PC-9 (cell line): ENCODE data around the gene SLCO4A1.

Experiments used
- CTCF ChIP-seq: fragments of 200-600 bp; sonication (generic); conservative IDR thresholded peaks from 2 replicates; pipeline ENCODE4 v1.6.1; 2017; ENCODE audit warnings: mixed run types, antibody characterized with exemption, mild to moderate bottlenecking, moderate library complexity
- EZH2 ChIP-seq: fragments of 200-600 bp; sonication (generic); IDR thresholded peaks from 2 replicates; pipeline ENCODE4 v1.8.0; 2017; ENCODE audit warnings: antibody characterized with exemption, low read depth

GRCh38 chr20:62627901-62628612 lies 14.2 kb upstream of the SLCO4A1 start:
- no peak; the same call in 1 of the 2 replicates for TF ChIP-seq CTCF
- no peak for TF ChIP-seq EZH2
